ENCODE results near the gene LGALS1.

GRCh38 chr22:37711490-37711889 lies 36.1 kb downstream of the LGALS1 start:
- no peak for TF ChIP-seq CTCF (IDR thresholded peaks at IDR 0.05; ENCODE audit: poor library complexity)
- no peak for TF ChIP-seq EZH2 (IDR thresholded peaks at IDR 0.05; ENCODE audit: borderline replicate concordance)

Data from hepatocyte (in vitro differentiated cells).